AG10803 (cell line): Measurements from ENCODE around the gene OVCA2.

Experiments
- DNase-seq: peaks from one replicate; pipeline ENCODE4 v3.0.0; 2010; ENCODE audit warnings: low read depth
- H3K4me3 ChIP-seq: 2 replicates; pipeline ENCODE4 v1.5.1; 2011; ENCODE audit warnings: mild to moderate bottlenecking, low read length, control low read depth
- CTCF ChIP-seq: conservative IDR thresholded peaks from 2 replicates; pipeline ENCODE4 v1.5.1; 2011; ENCODE audit warnings: mild to moderate bottlenecking, low read length, control low read depth, inconsistent platforms

The OVCA2 gene

DNA sequence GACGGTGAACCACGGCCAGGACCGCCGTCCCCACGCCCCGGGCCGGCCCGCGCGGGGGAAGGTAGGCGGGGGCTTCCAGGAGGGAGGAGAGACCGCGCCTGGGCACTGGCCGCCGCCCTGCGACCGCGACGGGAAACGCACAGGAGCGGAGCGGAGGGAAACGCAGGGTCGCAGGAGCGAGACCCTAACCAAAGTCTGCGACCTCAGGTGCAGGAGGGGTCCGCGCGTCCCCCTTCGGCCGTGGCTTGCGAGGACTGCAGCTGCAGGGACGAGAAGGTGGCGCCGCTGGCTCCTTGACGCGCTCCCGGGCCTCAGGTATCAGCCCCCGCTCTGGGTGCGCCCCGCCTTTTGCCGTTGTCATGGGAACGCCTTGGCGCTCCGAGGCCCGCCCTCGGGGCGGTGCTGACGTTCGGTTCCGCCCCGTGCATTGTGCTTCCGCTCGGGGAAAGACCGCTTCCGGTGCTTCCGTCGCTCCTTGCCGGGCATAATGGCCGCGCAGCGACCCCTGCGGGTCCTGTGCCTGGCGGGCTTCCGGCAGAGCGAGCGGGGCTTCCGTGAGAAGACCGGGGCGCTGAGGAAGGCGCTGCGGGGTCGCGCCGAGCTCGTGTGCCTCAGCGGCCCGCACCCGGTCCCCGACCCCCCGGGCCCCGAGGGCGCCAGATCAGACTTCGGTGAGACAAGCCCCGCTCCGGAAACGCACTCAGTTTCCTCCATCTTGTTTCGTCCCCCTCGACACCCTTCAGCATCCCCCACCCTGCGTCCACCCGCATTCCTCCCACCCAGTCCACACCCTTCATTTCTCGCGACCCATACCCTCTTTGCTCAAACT, at the start of gene OVCA2:
Gene OVCA2, plus strand, starts transcription at position 462 of the 829 bp plus-strand sequence. Its CDS starts 26 bp downstream, at position 488.
- peak within 1 kb of the TSS; percentile 91 for H3K4me3 ChIP-seq
- peak; percentile 89 for DNase-seq
- TF ChIP-seq CTCF = peak; percentile 46

DNA sequence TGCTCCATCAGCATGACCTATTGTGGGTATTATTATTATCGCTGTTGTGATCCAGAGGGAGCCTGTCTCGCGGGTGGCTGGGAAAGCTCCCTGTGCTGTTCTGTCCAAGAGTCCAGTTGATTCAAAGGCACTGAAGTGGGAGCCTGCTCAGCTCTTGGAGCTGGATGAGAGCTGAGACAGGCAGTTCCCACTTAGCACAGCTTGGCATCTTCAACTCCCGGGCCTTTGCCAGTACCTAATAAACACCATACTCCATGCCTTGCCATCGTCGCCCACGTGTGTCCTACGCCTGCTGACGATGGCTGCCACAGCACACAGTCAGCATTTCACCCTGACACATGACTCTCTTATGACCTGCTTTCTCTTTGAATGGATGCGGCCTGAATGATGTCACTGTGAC, 49.3 kb upstream of the OVCA2 start:
- H3K4me3 ChIP-seq = no peak overlapping the region
- no peak for TF ChIP-seq CTCF
- no peak for DNase-seq

GRCh38 chr17:1994707-1995106, 47.1 kb upstream of the OVCA2 start:
- no peak for TF ChIP-seq CTCF
- DNase-seq = no peak

GRCh38 chr17:1995321-1995892, 46.4 kb upstream of the OVCA2 start:
- TF ChIP-seq CTCF = no peak
- DNase-seq = no peak
- H3K4me3 ChIP-seq = no peak overlapping the region

More at GRCh38 chr17:1994707-1995106, 47.1 kb upstream of the OVCA2 start:
- H3K4me3 ChIP-seq = no peak overlapping the region

DNA sequence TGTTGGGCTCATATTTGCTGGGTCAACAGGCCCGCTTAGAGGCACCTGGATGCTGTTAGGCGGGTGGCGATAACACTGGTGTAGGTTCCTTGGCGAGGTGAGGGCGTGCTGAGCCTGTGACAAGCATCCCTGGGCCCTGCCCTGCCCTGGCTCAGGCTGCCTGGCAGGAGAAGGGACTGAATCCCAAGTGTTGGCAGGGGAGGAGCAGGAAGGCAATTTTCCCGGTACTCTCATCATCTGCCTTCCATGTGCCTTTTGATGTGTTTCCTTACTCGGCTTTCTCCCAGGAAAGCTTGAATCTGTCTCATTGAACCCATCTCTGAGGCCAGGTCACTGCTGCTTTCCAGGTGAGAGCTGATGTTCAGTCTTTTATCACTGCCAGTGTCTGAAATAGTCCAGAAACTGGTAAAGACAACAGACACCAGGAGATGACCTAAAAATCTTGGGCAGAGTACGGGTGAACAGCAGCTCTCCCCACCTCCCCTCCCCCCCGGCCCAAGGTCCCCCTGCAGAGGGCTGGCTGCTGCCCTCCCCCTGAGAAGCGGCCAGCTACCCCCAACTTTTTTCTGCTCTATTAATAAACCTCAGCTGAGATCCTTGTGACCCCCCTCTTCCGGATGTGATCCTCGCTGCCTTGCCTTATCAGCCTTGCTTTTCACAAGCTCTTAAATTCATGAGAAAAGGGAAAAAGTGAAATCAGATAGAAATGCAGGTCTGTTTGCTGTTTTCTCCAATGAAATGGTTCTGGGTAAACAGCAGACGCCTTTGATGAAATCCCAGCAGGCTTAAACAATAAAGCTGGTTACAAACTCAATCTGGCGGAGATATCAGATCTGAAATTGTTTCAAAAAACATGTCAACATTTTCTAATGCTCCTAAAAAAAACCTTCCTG, 45.7 kb upstream of the OVCA2 start:
- TF ChIP-seq CTCF = no peak
- DNase-seq = peak; percentile 9
- H3K4me3 ChIP-seq = no peak overlapping the region

DNA sequence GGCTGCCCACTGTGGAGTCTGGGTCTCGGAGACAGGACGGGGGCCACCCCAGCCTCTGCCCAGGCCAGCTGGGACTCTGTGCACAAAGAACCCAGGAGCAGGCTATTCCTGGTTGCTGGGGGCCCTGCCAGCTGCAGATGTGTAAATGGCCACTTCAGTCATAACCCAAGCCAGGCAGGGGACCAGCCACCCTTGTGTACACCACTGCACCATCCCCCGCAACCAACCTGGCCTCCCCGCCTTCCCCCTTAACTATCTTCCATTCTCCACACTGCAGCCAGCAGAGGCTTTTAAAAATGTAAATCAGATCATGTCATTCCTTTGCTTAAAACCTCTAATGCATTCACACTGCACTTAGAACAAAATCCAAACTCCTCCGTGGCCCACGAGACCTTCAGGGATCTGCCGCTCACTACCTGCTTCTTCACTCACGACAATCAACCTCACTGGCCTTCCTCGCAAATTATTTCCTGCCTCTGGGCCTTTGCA, 45.0 kb upstream of the OVCA2 start:
- H3K4me3 ChIP-seq = no peak overlapping the region
- no peak for DNase-seq
- TF ChIP-seq CTCF = no peak
